Activated T-helper 1 cell treated with anti-CD3 and anti-CD28 coated beads, Interleukin-2, amount 50 U/mL, for 16 hours (primary cell): ENCODE data around the gene DOCK10.

Source experiments
- DNase-seq, 2 donors: peaks; one replicate each; pipeline ENCODE4 v3.0.0-alpha.2; 2020; ENCODE audit warnings: low read depth in 1 of 2, low spot score in 1 of 2

The DOCK10 gene

DNA sequence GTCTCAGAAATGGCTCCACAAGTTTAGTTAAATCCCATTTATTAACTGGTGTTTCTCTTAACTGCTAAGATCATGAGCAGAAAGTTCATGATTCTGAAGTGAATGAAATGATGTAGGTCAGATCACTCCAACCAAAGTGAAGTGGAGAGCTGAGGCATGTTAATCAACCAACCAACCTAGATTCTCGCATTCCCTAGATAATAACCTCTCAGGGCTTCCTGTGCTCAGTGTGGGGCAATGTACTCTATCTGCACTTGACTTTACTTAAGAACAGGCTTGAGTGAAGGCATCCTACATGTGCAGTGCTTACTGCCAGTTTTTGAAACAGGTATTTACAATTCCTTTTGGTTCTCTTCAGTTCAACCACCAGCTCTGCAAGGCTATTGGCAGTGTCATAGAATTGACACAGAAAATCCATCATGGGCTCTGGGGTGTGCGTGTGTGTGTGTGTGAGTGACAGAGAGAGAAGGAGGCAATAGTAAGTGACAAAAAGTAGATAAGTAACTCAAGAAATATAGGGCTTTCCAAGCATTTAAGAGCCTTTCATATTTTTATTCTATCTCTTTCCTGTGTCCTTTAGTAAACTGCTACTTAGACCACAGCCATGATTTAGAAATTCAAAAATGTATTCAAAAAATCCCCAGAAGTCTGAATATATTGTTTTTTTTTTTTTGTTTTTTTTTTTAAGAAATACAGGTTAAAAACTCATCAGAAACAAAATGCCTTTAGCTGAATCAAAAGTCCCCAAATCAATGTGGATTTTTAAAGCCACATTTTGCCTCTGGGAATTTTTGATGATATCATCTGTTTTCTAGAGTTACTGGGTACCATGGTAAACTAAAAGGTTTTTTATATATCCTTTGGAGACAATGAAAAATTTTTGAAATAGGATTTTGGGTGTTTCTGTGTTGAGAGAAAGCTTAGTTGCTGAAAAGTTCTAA lies 28.6 kb downstream of the DOCK10 start:
- no peak for DNase-seq

DNA sequence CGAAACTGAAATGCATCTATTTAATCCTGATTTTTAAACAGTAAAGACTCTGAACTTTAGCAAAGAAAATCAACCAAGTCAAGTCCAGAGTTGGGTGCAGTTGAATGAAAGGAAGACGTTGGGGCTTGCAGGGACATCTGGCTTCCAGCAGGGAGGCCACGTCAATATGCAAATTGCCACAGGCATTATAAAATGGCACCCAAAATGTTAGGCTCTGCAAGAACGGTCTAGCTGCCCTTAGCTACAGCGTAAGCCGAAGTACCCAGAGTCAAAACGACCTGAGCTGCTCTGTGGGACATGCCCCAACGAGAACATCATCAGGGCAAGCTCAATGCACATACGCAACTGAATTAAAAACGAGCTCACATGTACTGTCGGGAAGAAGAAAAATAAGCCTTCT lies 30.7 kb downstream of the DOCK10 start:
- no peak for DNase-seq

DNA sequence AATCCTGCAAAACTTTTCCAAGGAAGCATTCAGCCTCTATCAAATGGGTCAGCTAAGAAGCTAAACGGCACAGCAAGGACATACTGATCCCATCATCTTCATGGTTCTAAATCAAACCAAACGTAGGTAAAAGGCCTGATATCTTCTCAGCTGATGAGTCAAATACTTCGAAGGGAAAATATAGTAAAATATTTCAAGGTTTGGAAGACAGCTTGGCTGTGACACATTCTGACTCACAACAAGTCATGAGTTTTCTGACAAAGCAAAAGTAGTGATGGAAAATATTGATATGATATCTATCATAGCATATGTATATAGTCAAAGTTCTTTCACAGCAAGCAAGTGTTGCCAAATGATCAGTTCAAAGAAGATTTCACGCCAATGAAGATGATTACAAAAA lies 31.5 kb downstream of the DOCK10 start:
- no peak for DNase-seq

DNA sequence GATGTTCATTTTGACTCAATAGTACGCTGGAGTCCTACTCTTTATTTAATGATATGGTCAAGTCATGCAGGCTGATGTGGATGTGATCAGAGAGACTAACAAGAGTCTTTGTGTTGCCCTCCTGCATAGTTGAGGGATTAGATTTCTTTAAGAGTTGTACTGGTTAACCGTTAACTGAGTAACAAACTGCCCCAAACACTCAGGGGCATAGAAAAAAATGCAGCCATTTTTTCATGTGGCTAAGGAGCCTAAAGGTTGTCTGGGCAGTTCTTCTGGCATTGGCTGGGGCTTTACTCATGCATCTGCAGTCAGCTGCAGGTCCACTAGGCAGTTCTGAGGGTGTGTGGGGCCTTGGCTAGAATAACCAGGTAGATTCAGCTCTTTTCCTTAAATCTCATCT lies 32.5 kb downstream of the DOCK10 start:
- no peak for DNase-seq

DNA sequence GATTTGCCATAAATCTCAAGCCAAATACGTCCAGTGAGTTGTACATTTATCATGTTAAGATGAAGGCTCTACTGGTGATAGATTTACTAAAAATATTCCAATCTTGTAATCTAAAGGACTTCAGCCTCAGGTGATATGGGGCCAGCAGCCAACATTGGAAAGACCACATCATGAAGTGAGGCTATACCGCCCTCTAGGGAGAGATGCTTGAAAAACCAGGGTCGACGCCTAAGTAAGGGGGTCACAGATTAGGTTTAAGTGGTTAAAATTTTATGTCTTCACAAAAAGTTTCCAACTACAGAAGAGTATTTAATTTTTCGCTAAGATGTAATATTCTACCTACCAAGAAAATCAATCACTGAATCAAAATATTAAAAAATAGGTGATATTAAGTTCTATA lies 33.3 kb downstream of the DOCK10 start:
- DNase-seq = no peak

DNA sequence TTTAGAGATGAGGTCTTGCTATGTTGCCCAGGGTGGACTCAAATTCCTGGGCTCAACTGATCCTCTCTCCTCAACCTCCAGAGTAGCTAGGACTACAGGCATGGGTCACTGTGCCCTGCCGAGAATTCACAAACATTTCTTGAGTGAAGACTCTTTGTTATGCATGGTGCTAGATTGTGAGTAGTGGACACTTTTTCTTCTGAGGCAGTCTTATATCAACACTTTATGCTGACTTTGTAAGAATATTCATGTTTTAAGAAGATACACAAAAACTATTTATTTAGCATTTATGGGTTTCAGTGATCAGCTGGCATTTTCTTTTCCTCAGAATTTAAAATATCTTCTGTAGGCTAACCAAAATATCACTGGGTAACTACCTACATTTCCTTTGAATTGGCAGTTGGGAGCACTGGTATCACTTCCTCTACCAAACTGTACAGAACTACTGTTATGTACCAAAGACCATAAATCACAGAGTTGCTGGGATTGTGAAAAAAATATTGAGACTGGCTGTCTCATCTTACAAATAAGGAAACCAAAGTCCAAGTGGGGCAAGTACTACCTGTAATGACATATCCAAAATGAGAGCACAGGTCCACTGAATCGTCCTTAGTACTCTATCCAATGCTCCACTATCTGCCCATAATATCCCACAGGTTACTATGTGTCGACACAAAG lies 34.0 kb downstream of the DOCK10 start:
- no peak for DNase-seq

DNA sequence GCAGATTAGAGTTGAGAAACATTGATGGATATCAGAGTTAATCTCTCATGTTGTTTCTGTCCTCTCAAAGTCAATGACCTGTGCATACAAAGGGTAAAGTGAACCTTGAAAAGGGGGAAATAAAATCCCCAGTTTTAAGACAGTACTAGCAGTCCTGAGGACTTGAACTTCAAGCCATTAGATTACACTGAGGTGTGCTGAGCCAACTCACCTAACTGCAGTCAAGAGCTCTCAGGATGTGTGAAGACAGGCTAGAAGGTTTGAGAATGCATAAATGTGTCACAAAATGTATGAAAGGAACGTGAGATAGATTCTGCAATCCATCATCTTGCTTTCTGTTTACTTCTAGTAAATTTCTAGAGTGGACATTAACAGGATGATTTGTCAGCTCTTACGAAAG lies 35.5 kb downstream of the DOCK10 start:
- DNase-seq = no peak

DNA sequence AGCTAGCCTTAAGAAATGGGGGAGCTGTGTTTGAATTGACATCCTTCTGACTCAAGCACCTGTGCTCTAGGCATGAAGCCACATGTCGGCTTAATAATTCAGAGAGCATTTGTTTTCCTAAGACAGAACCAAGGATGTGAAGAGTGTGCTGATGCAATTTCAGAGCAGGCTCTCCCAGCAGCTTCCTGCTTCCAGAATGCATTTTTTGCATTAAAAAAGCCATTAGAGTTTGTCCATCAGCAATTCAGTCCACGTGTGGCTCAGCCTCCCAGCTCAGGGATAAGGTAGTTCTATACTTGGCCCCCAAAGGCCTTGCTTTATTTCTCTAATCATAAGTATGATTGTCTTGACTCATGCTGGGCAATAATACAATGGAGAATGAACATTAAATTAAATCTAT lies 37.7 kb downstream of the DOCK10 start:
- no peak for DNase-seq

DNA sequence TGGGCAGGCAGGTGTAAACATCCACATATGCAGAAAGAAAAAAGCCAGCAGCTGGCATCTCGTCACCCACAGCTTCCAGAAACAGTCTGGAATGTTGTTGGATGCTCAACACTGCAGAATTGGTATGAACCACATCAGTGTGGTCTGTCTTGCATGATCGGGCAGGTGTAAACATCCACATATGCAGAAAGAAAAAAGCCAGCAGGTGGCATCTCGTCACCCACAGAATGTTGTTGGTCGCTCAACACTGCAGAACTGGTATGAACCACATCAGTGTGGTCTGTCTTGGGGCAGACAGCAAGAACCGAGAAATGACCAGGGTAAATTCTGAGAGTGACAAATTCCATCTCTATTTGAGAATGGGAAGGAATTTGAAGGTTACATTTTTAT lies 39.6 kb downstream of the DOCK10 start:
- DNase-seq = no peak

DNA sequence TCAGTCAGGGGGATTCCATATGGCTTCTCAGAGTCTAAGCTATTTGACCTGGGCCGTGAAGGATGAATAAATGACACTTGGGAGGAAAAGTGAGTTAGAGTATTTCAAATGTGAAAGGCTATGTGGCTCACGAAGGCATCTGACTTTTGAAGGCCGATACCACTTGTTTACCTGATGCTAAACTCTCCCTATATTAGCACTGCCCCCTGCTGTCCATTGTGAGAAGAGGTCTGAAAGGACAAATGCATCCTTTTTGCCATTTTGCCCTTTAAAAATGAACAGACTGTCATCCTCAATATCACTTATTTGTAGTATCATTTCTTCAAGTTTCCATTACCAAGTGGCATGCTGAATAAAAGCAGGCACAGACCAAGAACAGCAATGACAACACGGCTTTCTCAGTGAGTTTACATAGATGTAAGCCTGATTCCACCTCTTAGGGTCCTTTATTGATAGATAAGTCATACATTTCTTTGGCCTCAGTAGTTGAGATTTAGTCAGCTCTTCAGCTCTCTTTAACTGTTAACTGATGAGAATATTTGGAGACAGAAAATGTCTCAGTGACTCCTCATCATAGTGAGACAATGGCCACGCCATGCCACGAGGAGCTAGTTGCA lies 40.1 kb downstream of the DOCK10 start:
- DNase-seq = peak in 1 of 2 donors; percentile 43

DNA sequence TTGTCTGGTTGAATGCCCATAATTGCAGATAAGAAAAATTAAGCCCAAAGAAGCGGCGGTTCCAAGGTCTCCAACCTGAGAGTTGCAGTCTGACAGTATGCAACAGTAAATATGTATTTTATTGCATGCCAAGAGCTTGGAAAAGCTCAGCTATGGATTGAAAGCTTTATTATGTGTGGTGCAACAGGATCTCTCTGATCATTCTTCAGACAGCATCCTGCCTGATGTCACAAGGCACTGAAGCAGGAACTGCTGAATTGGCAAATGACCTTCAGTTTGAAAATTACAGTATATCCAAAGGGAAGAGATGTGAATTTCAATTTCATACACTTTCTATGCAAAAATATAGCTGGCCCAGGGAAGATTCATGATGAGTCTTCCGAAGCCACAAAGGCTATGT lies 42.5 kb downstream of the DOCK10 start:
- no peak for DNase-seq

DNA sequence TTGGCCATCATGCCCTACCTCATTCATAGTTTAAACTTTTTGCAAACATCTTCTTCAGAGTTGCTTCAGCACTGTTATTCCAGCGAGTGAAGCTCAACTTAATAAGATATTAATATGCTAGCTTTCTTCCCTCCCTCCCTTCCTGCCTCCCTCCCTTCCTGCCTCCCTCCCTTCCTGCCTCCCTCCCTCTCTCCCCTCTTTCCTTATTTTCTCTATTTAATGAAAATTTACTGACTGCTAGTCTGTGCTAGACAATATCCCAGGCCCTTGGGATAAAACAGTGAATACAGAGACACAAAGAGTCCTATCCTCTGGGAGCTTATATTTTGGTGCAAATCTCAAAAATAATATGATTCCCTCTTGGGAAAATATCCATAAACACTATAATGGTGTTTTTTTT lies 42.9 kb downstream of the DOCK10 start:
- no peak for DNase-seq

DNA sequence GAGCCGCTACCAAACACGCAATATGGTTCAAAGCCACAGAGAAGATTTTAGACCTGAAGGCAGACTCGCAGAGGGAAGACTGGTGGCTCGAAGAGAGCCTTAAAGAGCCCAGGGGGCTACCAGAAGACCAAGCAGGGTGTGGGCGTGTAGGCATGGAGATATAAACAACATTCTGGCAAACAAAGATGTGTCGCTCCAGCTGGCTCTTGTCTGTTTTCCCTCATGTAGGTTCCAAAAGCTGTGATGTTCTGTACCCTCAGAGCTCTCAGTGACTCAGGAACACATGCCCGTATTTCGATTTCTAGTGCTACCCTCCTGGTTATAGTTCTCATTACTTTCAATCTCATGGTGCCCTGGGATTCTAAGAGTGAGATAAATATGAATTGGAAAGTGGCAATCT lies 44.5 kb downstream of the DOCK10 start:
- no peak for DNase-seq

DNA sequence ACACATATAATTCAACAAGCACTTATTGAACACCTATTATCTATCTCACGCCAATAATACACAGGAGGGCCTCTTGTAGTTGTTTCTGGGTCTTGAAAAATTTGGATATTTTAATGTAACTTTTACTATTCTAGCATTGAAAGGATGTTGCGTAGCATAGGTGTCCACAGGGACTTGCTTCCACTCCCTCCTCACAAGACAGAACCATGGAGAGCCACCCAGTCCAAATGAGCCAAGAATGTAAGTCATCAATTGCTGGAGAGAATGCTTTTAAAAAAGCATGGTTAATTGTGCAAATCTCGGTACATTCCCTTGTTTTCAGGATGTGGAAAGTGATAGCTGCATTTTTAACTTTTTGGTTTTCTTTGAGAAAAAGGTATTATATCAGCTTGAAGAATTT lies 46.8 kb downstream of the DOCK10 start:
- DNase-seq = no peak

DNA sequence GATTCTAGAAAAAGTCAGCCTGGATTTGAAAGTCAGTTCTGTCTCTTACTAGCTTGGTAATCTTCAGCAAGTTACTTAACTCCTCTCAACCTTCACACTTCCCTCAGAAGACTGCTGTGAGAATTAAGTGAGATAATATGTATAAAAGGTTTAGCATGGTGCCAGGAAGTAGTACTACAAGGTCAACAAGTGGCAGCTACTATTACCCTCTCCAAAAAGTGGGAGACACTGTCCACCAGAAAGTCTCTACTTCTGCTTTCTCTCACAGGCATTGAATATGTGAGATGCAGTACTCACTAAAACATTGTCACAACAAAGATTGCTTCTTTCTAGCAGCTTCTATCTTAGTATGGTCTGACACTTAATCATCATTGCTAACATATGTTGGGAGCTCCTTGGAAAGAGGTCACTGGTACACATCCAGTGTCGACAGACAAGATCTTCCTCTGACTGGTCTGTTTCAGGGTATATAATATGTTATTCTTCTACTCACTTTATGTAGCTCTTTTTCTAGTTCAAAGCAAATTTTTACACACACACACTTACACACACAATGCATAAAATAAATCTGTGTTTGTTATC lies 47.9 kb downstream of the DOCK10 start:
- DNase-seq = no peak

DNA sequence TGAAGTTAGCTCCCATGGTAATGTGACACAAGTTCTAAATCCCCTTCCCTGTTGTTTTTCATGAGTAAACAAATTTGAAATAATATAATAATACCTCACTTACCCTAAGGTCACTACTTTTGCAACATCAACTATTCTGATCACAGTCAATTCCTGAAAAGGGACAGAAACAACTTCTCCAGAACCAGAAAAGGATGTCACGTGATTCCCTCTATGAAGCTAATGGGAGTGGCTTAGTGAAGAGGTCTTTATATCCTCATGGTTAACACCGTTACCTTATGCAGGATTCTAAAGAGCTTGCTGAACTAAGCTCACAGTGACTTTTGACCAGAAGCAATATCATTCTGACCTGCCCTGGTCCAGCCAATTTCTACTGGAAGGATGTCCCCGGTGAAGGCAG lies 51.6 kb downstream of the DOCK10 start:
- DNase-seq = no peak

DNA sequence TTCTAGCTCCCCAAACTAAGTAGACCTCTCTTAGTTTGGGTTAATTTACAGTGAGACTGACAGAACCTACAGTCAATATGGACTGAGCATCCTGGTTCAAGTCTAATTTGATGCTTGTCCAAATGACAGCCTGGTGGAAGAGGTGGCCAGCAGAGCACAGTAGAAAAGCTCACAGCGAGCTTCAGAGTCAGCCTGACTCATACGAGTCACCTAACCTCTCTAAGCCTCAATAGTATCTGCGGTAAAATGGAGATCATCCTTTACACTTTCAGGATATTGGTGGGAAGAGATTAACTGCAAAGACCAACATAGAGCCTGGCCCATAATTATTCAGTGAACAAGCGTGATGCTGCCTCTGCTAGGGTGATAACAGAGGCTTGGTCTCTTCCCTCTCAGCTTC lies 54.5 kb downstream of the DOCK10 start:
- no peak for DNase-seq

DNA sequence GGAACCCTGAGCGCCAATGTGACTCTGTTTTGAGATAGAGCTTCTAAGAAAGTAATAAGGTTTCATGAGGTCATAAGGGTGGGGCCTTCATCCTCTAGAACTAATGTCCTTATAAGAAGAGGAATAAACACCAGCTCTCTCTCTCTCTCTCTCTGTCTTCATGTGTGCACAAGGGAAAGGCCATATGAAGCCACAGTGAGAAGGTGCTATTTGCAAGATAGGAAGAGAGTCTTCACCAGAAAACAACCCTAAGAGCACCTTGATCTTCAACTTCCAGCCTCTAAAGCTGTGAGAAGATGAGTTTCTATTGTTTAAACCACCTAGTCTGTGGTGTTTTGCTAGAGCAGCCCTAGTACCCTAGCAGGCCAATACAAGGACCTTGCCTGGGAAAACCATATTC lies 55.8 kb downstream of the DOCK10 start:
- no peak for DNase-seq

DNA sequence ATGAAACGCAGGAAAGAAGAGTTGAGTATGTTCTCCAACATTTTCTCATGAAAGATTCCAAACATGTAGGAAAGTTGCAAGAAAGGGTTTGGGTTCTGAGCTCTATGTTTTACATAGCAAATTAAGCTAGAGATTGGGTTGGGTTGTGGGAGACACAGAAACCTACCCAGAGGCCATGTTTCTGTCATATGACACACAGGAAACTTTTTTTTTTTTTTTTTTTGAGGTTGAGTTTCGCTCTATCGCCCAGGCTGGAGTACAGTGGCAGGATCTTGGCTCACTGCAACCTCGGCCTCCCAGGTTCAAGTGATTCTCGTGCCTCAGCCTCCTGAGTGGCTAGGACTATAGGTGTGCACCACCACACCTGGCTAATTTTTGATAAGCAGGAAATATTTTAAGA lies 57.6 kb downstream of the DOCK10 start:
- DNase-seq = no peak

DNA sequence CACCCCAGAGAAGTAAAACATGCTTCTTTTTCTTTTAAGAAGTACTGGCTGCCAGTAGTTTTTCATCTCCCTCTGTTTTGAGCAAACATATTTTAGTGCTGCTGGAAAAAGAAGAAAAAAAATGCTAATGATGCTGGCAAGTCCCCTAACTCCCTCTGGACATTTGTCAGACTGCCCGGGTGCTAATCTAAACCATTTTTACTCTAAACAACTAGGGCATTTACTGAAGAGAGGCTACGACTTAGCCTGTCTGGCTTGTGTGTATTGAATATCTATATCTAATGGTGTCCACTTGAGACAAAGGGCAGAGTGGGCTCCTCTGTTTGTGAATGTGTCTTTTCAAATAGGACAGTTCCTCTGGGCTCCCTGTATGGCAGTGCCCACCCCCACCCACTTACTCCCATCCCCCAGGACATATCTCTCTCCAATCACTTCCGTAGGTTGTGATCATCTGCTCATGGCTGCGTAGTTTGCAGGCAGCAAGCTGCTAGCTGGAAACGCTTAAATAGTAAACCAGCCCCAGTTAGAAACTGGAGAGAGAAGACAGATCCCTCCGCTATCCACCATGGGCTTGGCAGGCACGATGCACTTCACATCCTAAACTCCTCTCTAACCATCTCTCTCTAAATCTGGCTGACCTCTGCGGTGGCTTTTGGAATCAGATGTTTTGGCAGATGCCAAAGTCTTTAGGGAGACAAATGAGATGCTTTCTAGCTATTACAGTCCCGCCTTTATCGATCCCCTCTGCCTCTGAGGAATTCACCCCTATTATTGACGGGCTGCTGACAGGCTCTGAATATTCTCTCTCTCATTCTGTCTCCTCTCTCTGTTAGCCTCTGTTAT lies 58.3 kb downstream of the DOCK10 start:
- no peak for DNase-seq
